ENCODE measurements around the gene NPIPA8.
"Not testable (repeated sequence)": the region's sequence is repeated elsewhere in the genome, so short reads cannot be mapped to it uniquely, and the experiment has no call there.

DNA sequence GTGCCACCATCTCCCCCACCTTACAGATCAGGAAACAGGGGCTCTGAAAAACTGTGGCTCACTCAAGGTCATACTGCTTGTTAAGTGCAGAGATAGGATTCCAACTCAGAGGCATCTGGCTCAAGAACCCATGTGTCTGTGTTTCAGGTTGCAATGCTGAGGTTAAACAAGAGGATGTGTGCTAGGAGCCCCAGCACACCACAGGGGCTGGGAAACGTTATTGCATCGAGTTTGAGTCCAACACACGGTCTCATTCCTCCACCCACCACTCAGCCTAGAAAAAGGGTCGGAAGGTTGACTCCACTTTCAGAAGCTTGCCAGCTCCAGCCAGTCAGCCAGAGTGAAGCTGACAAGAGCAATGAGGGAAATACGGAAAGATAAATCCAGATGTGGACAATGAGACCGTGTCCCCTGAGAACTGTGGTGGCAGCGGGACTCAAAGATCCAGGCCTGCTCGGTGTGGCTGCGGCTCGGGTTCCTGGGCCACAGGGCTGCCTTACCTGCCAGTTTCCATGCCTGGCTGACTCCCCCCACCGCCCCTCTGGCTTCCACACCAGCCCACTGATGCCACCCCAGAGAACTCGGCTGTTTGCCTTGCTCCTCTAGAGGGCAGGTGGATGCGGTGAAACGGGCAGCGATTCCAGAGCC lies 33.4 kb downstream of the NPIPA8 start:
- TF ChIP-seq, protein P1, sequence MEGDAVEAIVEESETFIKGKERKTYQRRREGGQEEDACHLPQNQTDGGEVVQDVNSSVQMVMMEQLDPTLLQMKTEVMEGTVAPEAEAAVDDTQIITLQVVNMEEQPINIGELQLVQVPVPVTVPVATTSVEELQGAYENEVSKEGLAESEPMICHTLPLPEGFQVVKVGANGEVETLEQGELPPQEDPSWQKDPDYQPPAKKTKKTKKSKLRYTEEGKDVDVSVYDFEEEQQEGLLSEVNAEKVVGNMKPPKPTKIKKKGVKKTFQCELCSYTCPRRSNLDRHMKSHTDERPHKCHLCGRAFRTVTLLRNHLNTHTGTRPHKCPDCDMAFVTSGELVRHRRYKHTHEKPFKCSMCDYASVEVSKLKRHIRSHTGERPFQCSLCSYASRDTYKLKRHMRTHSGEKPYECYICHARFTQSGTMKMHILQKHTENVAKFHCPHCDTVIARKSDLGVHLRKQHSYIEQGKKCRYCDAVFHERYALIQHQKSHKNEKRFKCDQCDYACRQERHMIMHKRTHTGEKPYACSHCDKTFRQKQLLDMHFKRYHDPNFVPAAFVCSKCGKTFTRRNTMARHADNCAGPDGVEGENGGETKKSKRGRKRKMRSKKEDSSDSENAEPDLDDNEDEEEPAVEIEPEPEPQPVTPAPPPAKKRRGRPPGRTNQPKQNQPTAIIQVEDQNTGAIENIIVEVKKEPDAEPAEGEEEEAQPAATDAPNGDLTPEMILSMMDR (IDR thresholded peaks at IDR 0.05): not testable (repeated sequence)
- TF ChIP-seq POLR2A (IDR thresholded peaks at IDR 0.05): not testable (repeated sequence)
